ENCODE measurements around the gene CPVL. TPM values are rescaled to one million over a fixed set of nuclear protein-coding genes. Genes with fewer than 3 reads are reported as not detected.

CPVL gene
- total and polyA plus RNA-seq, 10 donors: 18.7 to 259 (median 130) TPM

DNA sequence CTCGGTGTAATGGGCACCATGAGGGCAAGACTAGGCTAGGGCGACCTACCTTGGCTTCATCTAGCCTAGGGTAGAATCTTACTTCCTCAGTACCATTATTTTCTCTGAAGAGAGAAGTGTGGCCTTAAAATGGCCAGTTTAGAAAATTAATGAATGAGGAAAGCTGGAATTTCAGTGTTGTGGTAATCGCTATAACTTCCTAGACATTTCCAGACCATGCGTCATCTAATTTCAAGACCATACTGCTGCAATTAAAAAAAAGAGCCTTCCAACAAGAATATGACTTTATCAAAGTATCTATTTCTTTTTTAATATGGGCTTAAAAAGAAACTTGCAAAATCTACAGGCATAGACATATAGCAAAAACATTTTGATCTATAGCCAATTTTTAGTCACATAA, 68.5 kb downstream of the CPVL start:
- TF ChIP-seq, protein P1, sequence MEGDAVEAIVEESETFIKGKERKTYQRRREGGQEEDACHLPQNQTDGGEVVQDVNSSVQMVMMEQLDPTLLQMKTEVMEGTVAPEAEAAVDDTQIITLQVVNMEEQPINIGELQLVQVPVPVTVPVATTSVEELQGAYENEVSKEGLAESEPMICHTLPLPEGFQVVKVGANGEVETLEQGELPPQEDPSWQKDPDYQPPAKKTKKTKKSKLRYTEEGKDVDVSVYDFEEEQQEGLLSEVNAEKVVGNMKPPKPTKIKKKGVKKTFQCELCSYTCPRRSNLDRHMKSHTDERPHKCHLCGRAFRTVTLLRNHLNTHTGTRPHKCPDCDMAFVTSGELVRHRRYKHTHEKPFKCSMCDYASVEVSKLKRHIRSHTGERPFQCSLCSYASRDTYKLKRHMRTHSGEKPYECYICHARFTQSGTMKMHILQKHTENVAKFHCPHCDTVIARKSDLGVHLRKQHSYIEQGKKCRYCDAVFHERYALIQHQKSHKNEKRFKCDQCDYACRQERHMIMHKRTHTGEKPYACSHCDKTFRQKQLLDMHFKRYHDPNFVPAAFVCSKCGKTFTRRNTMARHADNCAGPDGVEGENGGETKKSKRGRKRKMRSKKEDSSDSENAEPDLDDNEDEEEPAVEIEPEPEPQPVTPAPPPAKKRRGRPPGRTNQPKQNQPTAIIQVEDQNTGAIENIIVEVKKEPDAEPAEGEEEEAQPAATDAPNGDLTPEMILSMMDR (IDR thresholded peaks at IDR 0.05 in 8 of 11, conservative IDR thresholded peaks at IDR 0.05 in 3 of 11): no peak
- TF ChIP-seq POLR2AphosphoS5 (IDR thresholded peaks at IDR 0.05): no peak
- no peak for TF ChIP-seq POLR2A (IDR thresholded peaks at IDR 0.05)
- peaks cover 0 to 7% (median 0%) of the 10 kb centered on the region in 6 donors for H3K4me1 ChIP-seq
- H3K4me3 ChIP-seq: no peak overlapping the region
- H3K36me3 ChIP-seq: no peaks in the 10 kb centered on the region
- no peak overlapping the region for H3K27ac ChIP-seq
- intact Hi-C loops (cut with DNase I; ENCODE audit: low total_unique reads): no loop called here
- WGBS, 5 donors: 86 to 93% (median 92%) methylated on average over 4 of the region's 4 CpGs
- no peaks in the 10 kb centered on the region for H3K9me3 ChIP-seq
- H3K27me3 ChIP-seq (replicated peaks in 1 of 7): no peaks in the 10 kb centered on the region
- no peak for DNase-seq

DNA sequence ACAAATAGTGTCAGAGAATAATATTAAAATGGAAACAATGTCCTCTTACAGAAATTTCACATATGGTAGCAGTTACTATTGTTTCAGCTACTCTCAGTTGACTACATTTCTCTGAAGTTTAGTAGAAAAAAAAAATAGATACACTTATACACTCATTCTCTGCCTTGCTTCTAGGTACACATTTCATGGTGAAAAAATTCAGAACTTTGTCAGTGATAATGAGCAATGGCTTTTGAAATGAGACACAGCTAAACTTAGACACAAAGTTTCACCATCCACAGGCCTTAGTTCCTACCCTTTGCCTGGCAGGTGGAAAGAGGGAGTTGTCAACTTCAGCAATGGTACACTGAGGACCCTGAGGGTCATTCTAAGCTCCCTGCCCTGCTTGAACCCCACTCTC, 69.2 kb downstream of the CPVL start:
- Histone ChIP-seq H3K9me3 (no peaks in the 10 kb centered on the region), H3K27ac (no peak overlapping the region), H3K4me3 (no peak overlapping the region), H3K27me3 (replicated peaks in 1 of 7) (no peaks in the 10 kb centered on the region), H3K36me3 (no peaks in the 10 kb centered on the region), H3K4me1 (peaks cover 0 to 7% (median 0%) of the 10 kb centered on the region in 6 donors)
- no peak for TF ChIP-seq POLR2A (IDR thresholded peaks at IDR 0.05)
- TF ChIP-seq, protein P1 (IDR thresholded peaks at IDR 0.05 in 8 of 11, conservative IDR thresholded peaks at IDR 0.05 in 3 of 11): no peak
- no peak for TF ChIP-seq POLR2AphosphoS5 (IDR thresholded peaks at IDR 0.05)
- DNase-seq: no peak
- intact Hi-C loops (cut with DNase I; ENCODE audit: low total_unique reads): no loop called here

DNA sequence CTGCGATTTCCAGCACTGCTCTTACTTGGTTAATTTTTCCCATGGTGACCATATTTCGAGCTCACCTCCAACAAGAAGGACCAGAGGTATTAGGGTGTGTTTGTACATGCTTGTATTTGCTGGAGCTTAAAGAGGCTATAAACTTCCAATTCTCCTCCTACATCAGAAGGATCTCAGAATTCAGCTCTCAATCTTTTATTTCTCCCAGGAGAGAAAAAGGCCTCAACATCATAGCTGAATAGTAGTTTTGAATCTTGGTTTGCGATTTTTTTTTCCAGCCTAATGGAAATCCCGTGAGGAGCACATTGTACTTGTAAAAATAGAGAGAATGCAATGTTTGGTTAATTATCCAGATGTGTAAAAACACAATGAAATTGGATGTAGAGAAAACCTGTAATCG, 69.7 kb downstream of the CPVL start:
- WGBS, 5 donors: 84 to 97% (median 94%) methylated on average over 5 of the region's 5 CpGs
- H3K4me1 ChIP-seq: peaks cover 0 to 7% (median 0%) of the 10 kb centered on the region in 6 donors
- no peak for DNase-seq
- no peak for TF ChIP-seq POLR2A (IDR thresholded peaks at IDR 0.05)
- TF ChIP-seq, protein P1 (IDR thresholded peaks at IDR 0.05 in 8 of 11, conservative IDR thresholded peaks at IDR 0.05 in 3 of 11): no peak
- TF ChIP-seq POLR2AphosphoS5 (IDR thresholded peaks at IDR 0.05): no peak
- H3K36me3 ChIP-seq: no peaks in the 10 kb centered on the region
- intact Hi-C loops (cut with DNase I; ENCODE audit: low total_unique reads): no loop called here
- H3K9me3 ChIP-seq: no peaks in the 10 kb centered on the region
- no peak overlapping the region for H3K4me3 ChIP-seq
- H3K27ac ChIP-seq: no peak overlapping the region
- no peaks in the 10 kb centered on the region for H3K27me3 ChIP-seq (replicated peaks in 1 of 7)

DNA sequence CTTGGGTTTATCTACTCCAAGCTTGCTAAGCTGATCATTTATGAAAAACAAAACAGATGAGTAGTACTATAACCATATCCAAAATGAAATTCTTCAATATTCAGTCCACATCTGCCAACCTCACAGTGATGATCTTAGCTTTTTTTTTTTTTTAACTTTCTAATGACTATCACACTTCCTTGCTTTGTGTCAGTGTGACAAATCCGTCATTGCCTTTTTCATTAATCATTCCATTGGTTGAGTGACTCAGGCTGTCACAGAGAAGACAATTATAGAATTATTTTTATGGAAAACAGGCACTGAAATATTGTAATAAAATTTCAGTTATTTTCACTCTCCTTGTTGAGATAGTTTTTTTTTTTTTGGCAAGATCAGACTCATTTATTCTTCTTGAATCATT, 70.7 kb downstream of the CPVL start:
- Histone ChIP-seq H3K9me3 (no peaks in the 10 kb centered on the region), H3K36me3 (no peaks in the 10 kb centered on the region), H3K27me3 (replicated peaks in 1 of 7) (no peaks in the 10 kb centered on the region), H3K4me1 (no peaks in the 10 kb centered on the region), H3K27ac (no peak overlapping the region), H3K4me3 (no peak overlapping the region)
- WGBS, 5 donors: 76 to 88% (median 80%) methylated on average over 1 of the region's 1 CpG
- intact Hi-C loops (cut with DNase I; ENCODE audit: low total_unique reads): no loop called here
- TF ChIP-seq POLR2AphosphoS5 (IDR thresholded peaks at IDR 0.05): no peak
- TF ChIP-seq, protein P1 (IDR thresholded peaks at IDR 0.05 in 8 of 11, conservative IDR thresholded peaks at IDR 0.05 in 3 of 11): no peak
- TF ChIP-seq POLR2A (IDR thresholded peaks at IDR 0.05): no peak
- DNase-seq: no peak
